H1 (cell line): ENCODE results near the gene INPP4B. TPM values are rescaled to one million over a fixed set of nuclear protein-coding genes. Genes with fewer than 3 reads are reported as not detected.

Experiments
- CTCF ChIA-PET: fragments of 300-600 bp; sonication (Branson Sonifier 250); formaldehyde crosslinking; loops from one replicate; lab custom pipeline; 2021; ENCODE audit not compliant: partially characterized antibody; lab: Charles Lee
- POLR2A ChIA-PET: fragments of 300-600 bp; sonication (Branson Sonifier 250); formaldehyde crosslinking; loops from one replicate; lab custom pipeline; 2021; ENCODE audit warnings: inconsistent platforms; ENCODE audit not compliant: partially characterized antibody; lab: Charles Lee
- DNase-seq, 2 experiments: peaks; one replicate each; pipeline versions ENCODE4 v3.0.0 to v3.0.0-alpha.2; 2010 to 2022; ENCODE audit warnings: low spot score in 2 of 2, low read depth in 1 of 2, mixed read lengths in 1 of 2
- FAIRE-seq: peaks from 2 replicates; lab custom pipeline; 2011; peaks lifted over from hg19 to GRCh38; lab: Jason Lieb, UNC
- H2AFZ ChIP-seq: 2 replicates; pipeline ENCODE4 v1.8.1; 2012; ENCODE audit warnings: low read length, inconsistent platforms
- H2AK5ac ChIP-seq: 2 replicates; pipeline ENCODE4 v1.6.1; 2013; ENCODE audit warnings: low read depth, low read length
- H2BK120ac ChIP-seq: replicated peaks from 2 replicates; pipeline ENCODE3; 2013; ENCODE audit warnings: low read depth, low read length, inconsistent platforms
- H2BK12ac ChIP-seq: 2 replicates; pipeline ENCODE4 v1.6.1; 2013; ENCODE audit warnings: low read depth, low read length
- H2BK15ac ChIP-seq: 2 replicates; pipeline ENCODE4 v1.6.1; 2013; ENCODE audit warnings: low read length
- H2BK20ac ChIP-seq: 2 replicates; pipeline ENCODE4 v1.6.1; 2013; ENCODE audit warnings: low read length
- H2BK5ac ChIP-seq: 2 replicates; pipeline ENCODE4 v1.6.1; 2013; ENCODE audit warnings: low read depth, low read length
- H3K14ac ChIP-seq: 2 replicates; pipeline ENCODE4 v1.6.1; 2013; ENCODE audit warnings: inconsistent platforms; ENCODE audit not compliant: insufficient read length
- H3K18ac ChIP-seq: 2 replicates; pipeline ENCODE4 v1.6.1; 2013; ENCODE audit warnings: low read length; ENCODE audit errors: extremely low read depth
- H3K23ac ChIP-seq: 2 replicates; pipeline ENCODE4 v1.6.1; 2013; ENCODE audit warnings: inconsistent platforms; ENCODE audit not compliant: insufficient read length
- H3K23me2 ChIP-seq: 2 replicates; pipeline ENCODE4 v1.6.1; 2013; ENCODE audit warnings: low read depth, low read length
- H3K27ac ChIP-seq: 2 replicates; pipeline ENCODE4 v1.6.1; 2011; ENCODE audit warnings: low read depth, low read length, inconsistent platforms
- H3K27me3 ChIP-seq, 4 experiments: replicated peaks in 1 of 4; 1 replicate in 1 of 4; 2 replicates in 3 of 4; pipeline versions ENCODE4 v1.6.1 to v1.8.1; 2011 to 2013; ENCODE audit warnings: low read length in 3 of 4, mild to moderate bottlenecking in 3 of 4, inconsistent platforms in 2 of 4, mixed read lengths in 2 of 4, moderate library complexity in 1 of 4; ENCODE audit not compliant: control insufficient read depth in 3 of 4, insufficient read depth in 3 of 4; ENCODE audit errors: extremely low read depth in 1 of 4
- H3K36me3 ChIP-seq, 4 experiments: 2 replicates each; pipeline versions ENCODE4 v1.6.1 to v1.8.1; 2011 to 2013; ENCODE audit warnings: mild to moderate bottlenecking in 4 of 4, low read length in 3 of 4, moderate library complexity in 2 of 4, control low read depth in 1 of 4, inconsistent platforms in 1 of 4; ENCODE audit not compliant: insufficient read depth in 4 of 4, control insufficient read depth in 2 of 4
- H3K4ac ChIP-seq: replicated peaks from 2 replicates; pipeline ENCODE3; 2013; ENCODE audit warnings: low read length, low read depth, mixed read lengths, inconsistent platforms; ENCODE audit not compliant: insufficient read length
- H3K4me1 ChIP-seq, 4 experiments: replicated peaks in 1 of 4; 1 replicate in 1 of 4; 2 replicates in 3 of 4; pipeline versions ENCODE4 v1.6.1 to v1.8.1; 2011 to 2013; ENCODE audit warnings: low read length in 3 of 4, inconsistent platforms in 2 of 4, mixed read lengths in 1 of 4; ENCODE audit not compliant: insufficient read depth in 4 of 4, control insufficient read depth in 3 of 4
- H3K4me2 ChIP-seq, 2 experiments: 2 replicates each; pipeline versions ENCODE4 v1.6.1 to v1.8.1; 2011 to 2013; ENCODE audit warnings: low read depth in 2 of 2, low read length in 2 of 2, control low read depth in 1 of 2, inconsistent platforms in 1 of 2, mild to moderate bottlenecking in 1 of 2; ENCODE audit not compliant: insufficient read depth in 1 of 2
- H3K4me3 ChIP-seq, 4 experiments: fragments of 200-600, 300-600 bp in 1 of 4; sonication (generic), shearing (Covaris generic), sonication (Bioruptor Twin) in 1 of 4; 2 replicates each; pipeline versions ENCODE4 v1.5.1 to v1.8.1; 2011 to 2016; ENCODE audit warnings: low read length in 4 of 4, low read depth in 3 of 4, control low read depth in 2 of 4, inconsistent platforms in 2 of 4, mild to moderate bottlenecking in 2 of 4, mixed read lengths in 1 of 4, moderate library complexity in 1 of 4; ENCODE audit not compliant: insufficient read depth in 2 of 4; ENCODE audit errors: extremely low read depth in 1 of 4
- H3K56ac ChIP-seq: replicated peaks from 2 replicates; pipeline ENCODE3; 2013; ENCODE audit warnings: low read depth, mild to moderate bottlenecking, mixed read lengths, low read length, inconsistent platforms; ENCODE audit not compliant: insufficient read length
- H3K79me1 ChIP-seq: 2 replicates; pipeline ENCODE4 v1.6.1; 2013; ENCODE audit warnings: low read depth, low read length, control low read depth
- H3K79me2 ChIP-seq, 2 experiments: 2 replicates each; pipeline versions ENCODE4 v1.6.1 to v1.8.1; 2012 to 2013; ENCODE audit warnings: low read length in 2 of 2, mild to moderate bottlenecking in 2 of 2, inconsistent platforms in 1 of 2; ENCODE audit not compliant: insufficient read depth in 2 of 2, control insufficient read depth in 1 of 2
- H3K9ac ChIP-seq, 4 experiments: replicated peaks in 1 of 4; 1 replicate in 1 of 4; 2 replicates in 3 of 4; pipeline versions ENCODE4 v1.6.1 to v1.8.1; 2011 to 2013; ENCODE audit warnings: low read depth in 3 of 4, low read length in 3 of 4, control low read depth in 2 of 4, mild to moderate bottlenecking in 2 of 4, moderate library complexity in 2 of 4, inconsistent platforms in 1 of 4; ENCODE audit errors: extremely low read depth in 1 of 4
- H3K9me3 ChIP-seq, 2 experiments: 2 replicates each; pipeline versions ENCODE4 v1.6.1 to v1.8.1; 2012 to 2013; ENCODE audit warnings: mild to moderate bottlenecking in 2 of 2, moderate library complexity in 2 of 2, control low read depth in 1 of 2, inconsistent platforms in 1 of 2, low read depth in 1 of 2, low read length in 1 of 2, mixed read lengths in 1 of 2; ENCODE audit not compliant: insufficient read depth in 2 of 2
- H4K20me1 ChIP-seq, 2 experiments: replicated peaks in 1 of 2; 2 replicates each; pipeline versions ENCODE3 to v1.8.1; 2011 to 2013; ENCODE audit warnings: inconsistent platforms in 2 of 2, low read length in 2 of 2, mild to moderate bottlenecking in 1 of 2; ENCODE audit not compliant: insufficient read depth in 2 of 2, control insufficient read depth in 1 of 2
- H4K5ac ChIP-seq: 2 replicates; pipeline ENCODE4 v1.6.1; 2013; ENCODE audit warnings: low read length, low read depth, mixed read lengths, inconsistent platforms; ENCODE audit not compliant: insufficient read length
- H4K8ac ChIP-seq: 2 replicates; pipeline ENCODE4 v1.8.0; 2013; ENCODE audit warnings: mild to moderate bottlenecking, moderate library complexity, low read length, inconsistent platforms; ENCODE audit not compliant: insufficient read depth; ENCODE audit errors: extremely low read depth
- H4K91ac ChIP-seq: replicated peaks from 2 replicates; pipeline ENCODE3; 2013; ENCODE audit warnings: low read length, mixed read lengths, inconsistent platforms; ENCODE audit not compliant: insufficient read length
- ATF2 ChIP-seq: IDR thresholded peaks from 2 replicates; pipeline ENCODE4 v1.6.1; 2012; ENCODE audit warnings: low read length, inconsistent platforms
- CBX5 ChIP-seq: fragments of 300-800, 300-1000 bp; sonication (generic); IDR thresholded peaks from 2 replicates; pipeline ENCODE4 v1.7.1; 2016; ENCODE audit warnings: antibody characterized with exemption, low read length, low read depth
- KDM1A ChIP-seq: fragments of 200-600, 300-600 bp; sonication (generic); IDR thresholded peaks from 2 replicates; pipeline ENCODE4 v1.7.1; 2016; ENCODE audit warnings: mild to moderate bottlenecking, low read length, borderline replicate concordance
- PHF8 ChIP-seq: fragments of 200-600 bp; sonication (generic); conservative IDR thresholded peaks from 2 replicates; pipeline ENCODE4 v1.7.1; 2012; ENCODE audit warnings: low read depth, mild to moderate bottlenecking, inconsistent platforms, low read length, moderate library complexity
- POU5F1 ChIP-seq: IDR thresholded peaks from 2 replicates; pipeline ENCODE4 v1.6.1; 2011; ENCODE audit warnings: low read depth, mild to moderate bottlenecking, low read length, moderate library complexity
- SIX5 ChIP-seq: IDR thresholded peaks from 2 replicates; pipeline ENCODE4 v1.6.1; 2011; ENCODE audit warnings: mild to moderate bottlenecking, low read depth, low read length
- YY1 ChIP-seq: IDR thresholded peaks from 2 replicates; pipeline ENCODE4 v1.6.1; 2011; ENCODE audit warnings: low read depth, mild to moderate bottlenecking, low read length
- WGBS, 2 experiments: shearing (Covaris generic) in 1 of 2; methylation state at CpG; one replicate each; pipeline versions ENCODE4 v1.1.6 to v1.1.7; 2013 to 2015; ENCODE audit warnings: low lambda C conversion rate in 2 of 2, mixed read lengths in 2 of 2, inconsistent platforms in 1 of 2, low coverage in 1 of 2, missing lambda C conversion rate in 1 of 2; ENCODE audit not compliant: insufficient replicate concordance in 2 of 2, insufficient coverage in 1 of 2, insufficient read length in 1 of 2; ENCODE audit errors: extremely low coverage in 1 of 2, missing lambda C conversion rate in 1 of 2; 5-methylcytosine and 5-hydroxymethylcytosine counted together
- polyA plus RNA-seq, 7 experiments: library from polyadenylated mRNA; depleted of rRNA in 3 of 7; stranded (reverse) in 5 of 7; unstranded in 2 of 7; fragments of >200 nt in 5 of 7; fragments of 200-250 nt in 2 of 7; gene quantifications; 1 replicate in 5 of 7; 2 replicates in 1 of 7; 4 replicates in 1 of 7; pipeline versions ENCODE4 v1.2.1 to v1.2.3, GENCODE V29; 2011 to 2013; ENCODE audit warnings: missing spikeins in 2 of 7, mixed read lengths in 2 of 7
- total RNA-seq: library from RNA; stranded (reverse); fragmentation: NEBNext Ultra II Directional; extraction: Animal tissue kit (Norgen Biotek cat#: 25700); gene quantifications from 2 replicates; pipeline ENCODE4 v1.2.1, GENCODE V29; 2021
- TF ChIP-seq, protein P1 (sequence below), 3 experiments: IDR thresholded peaks; 1 replicate in 2 of 3; 2 replicates in 1 of 3; pipeline versions ENCODE4 v1.5.1 to v1.6.1; 2011; ENCODE audit warnings: low read length in 3 of 3, mild to moderate bottlenecking in 3 of 3, inconsistent platforms in 2 of 3, low read depth in 1 of 3, moderate library complexity in 1 of 3; ENCODE audit not compliant: insufficient read depth in 1 of 3; ENCODE audit errors: control extremely low read depth in 1 of 3

The INPP4B gene
- total and polyA plus RNA-seq, 2 of the 8 experiments (the other 6 are each of a cell fraction or from before 2014, with no cell fraction given), result 0.11 to 0.54 TPM

GRCh38 chr4:142480244-142480643, 365.9 kb downstream of the INPP4B start:
- no peak overlapping the region for H2AK5ac ChIP-seq
- H3K79me2 ChIP-seq, result no peaks in the 10 kb centered on the region
- no peak overlapping the region for H3K23ac ChIP-seq
- no peak overlapping the region for H4K5ac ChIP-seq
- ChIA-PET CTCF (interaction anchor here (0.6 to 1.4 kb wide), 4 partner anchors 9 to 126 kb away, joined by 3 to 5 read pairs (median 3); no protein-coding TSS in a partner anchor), POLR2A (no interaction called here)
- no peak overlapping the region for H4K8ac ChIP-seq
- H3K27ac ChIP-seq, result no peak overlapping the region
- no peak overlapping the region for H3K56ac ChIP-seq
- H3K23me2 ChIP-seq, result no peaks in the 10 kb centered on the region
- 95% methylated on average over 1 of the region's 1 CpG; no CpG with 5 or more reads in 1 of the 2 experiments for WGBS, 2 experiments
- no peak overlapping the region for H2BK120ac ChIP-seq
- H2BK15ac ChIP-seq, result no peak overlapping the region
- H3K79me1 ChIP-seq, result no peaks in the 10 kb centered on the region
- no peak overlapping the region for H3K18ac ChIP-seq
- no peak for DNase-seq
- no peaks in the 10 kb centered on the region for H4K20me1 ChIP-seq
- H3K9me3 ChIP-seq, result no peaks in the 10 kb centered on the region
- no peak overlapping the region for H2BK12ac ChIP-seq
- H3K14ac ChIP-seq, result no peak overlapping the region
- no peaks in the 10 kb centered on the region for H3K4me1 ChIP-seq
- no peak overlapping the region for H2BK5ac ChIP-seq
- H3K4ac ChIP-seq, result no peak overlapping the region
- H2BK20ac ChIP-seq, result no peak overlapping the region
- FAIRE-seq, result no peak
- no peak overlapping the region for H3K4me3 ChIP-seq
- H4K91ac ChIP-seq, result no peak overlapping the region
- no peaks in the 10 kb centered on the region for H3K36me3 ChIP-seq
- no peak overlapping the region for H3K9ac ChIP-seq
- TF ChIP-seq ATF2, result no peak
- TF ChIP-seq, protein P1, sequence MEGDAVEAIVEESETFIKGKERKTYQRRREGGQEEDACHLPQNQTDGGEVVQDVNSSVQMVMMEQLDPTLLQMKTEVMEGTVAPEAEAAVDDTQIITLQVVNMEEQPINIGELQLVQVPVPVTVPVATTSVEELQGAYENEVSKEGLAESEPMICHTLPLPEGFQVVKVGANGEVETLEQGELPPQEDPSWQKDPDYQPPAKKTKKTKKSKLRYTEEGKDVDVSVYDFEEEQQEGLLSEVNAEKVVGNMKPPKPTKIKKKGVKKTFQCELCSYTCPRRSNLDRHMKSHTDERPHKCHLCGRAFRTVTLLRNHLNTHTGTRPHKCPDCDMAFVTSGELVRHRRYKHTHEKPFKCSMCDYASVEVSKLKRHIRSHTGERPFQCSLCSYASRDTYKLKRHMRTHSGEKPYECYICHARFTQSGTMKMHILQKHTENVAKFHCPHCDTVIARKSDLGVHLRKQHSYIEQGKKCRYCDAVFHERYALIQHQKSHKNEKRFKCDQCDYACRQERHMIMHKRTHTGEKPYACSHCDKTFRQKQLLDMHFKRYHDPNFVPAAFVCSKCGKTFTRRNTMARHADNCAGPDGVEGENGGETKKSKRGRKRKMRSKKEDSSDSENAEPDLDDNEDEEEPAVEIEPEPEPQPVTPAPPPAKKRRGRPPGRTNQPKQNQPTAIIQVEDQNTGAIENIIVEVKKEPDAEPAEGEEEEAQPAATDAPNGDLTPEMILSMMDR (IDR thresholded peaks at IDR 0.05; ENCODE audit: control extremely low read depth in 1 of 3, insufficient read depth in 1 of 3, low read depth in 1 of 3, low read length in 3 of 3), result no peak
- TF ChIP-seq YY1, result no peak
- no peak for TF ChIP-seq CBX5
- no peak for TF ChIP-seq SIX5
- no peak for TF ChIP-seq PHF8
- no peak for TF ChIP-seq POU5F1
- TF ChIP-seq KDM1A, result no peak
- no peak overlapping the region for H3K4me2 ChIP-seq
- no peak overlapping the region for H2AFZ ChIP-seq
- no peaks in the 10 kb centered on the region for H3K27me3 ChIP-seq
